Mesendoderm (in vitro differentiated cells): ENCODE data around the gene FANK1.

ENCODE experiments used
- DNase-seq: peaks from one replicate; pipeline ENCODE4 v3.0.0; 2013
- H2AK5ac ChIP-seq: 2 replicates; pipeline ENCODE4 v1.6.1; 2013; ENCODE audit warnings: low read length, inconsistent platforms
- H2BK120ac ChIP-seq: 2 replicates; pipeline ENCODE4 v1.6.1; 2013; ENCODE audit warnings: low read depth, mild to moderate bottlenecking, low read length, moderate library complexity, mixed read lengths
- H2BK15ac ChIP-seq: replicated peaks from 2 replicates; pipeline ENCODE4 v1.6.1; 2013; ENCODE audit warnings: low read depth, mild to moderate bottlenecking, moderate library complexity
- H2BK5ac ChIP-seq: 2 replicates; pipeline ENCODE4 v1.6.1; 2013; ENCODE audit warnings: low read length, inconsistent platforms
- H3K18ac ChIP-seq: 2 replicates; pipeline ENCODE4 v1.6.1; 2013; ENCODE audit warnings: mild to moderate bottlenecking, low read length, mixed read lengths
- H3K23ac ChIP-seq: one replicate; pipeline ENCODE4 v1.6.1; 2013; ENCODE audit warnings: low read length
- H3K27ac ChIP-seq: 2 replicates; pipeline ENCODE4 v1.5.1; 2013; ENCODE audit warnings: low read depth, mild to moderate bottlenecking, inconsistent platforms, low read length, moderate library complexity
- H3K27me3 ChIP-seq: 2 replicates; pipeline ENCODE4 v1.6.1; 2013; ENCODE audit warnings: low read length, control low read depth, mild to moderate bottlenecking, inconsistent platforms; ENCODE audit not compliant: insufficient read depth, poor library complexity
- H3K36me3 ChIP-seq: 2 replicates; pipeline ENCODE4 v1.6.1; 2013; ENCODE audit warnings: low read length, inconsistent platforms; ENCODE audit not compliant: control insufficient read depth, insufficient read depth
- H3K4ac ChIP-seq: one replicate; pipeline ENCODE4 v1.6.1; 2013; ENCODE audit warnings: low read depth, mild to moderate bottlenecking, low read length, moderate library complexity
- H3K4me1 ChIP-seq: 2 replicates; pipeline ENCODE4 v1.6.1; 2013; ENCODE audit warnings: low read depth, low read length, inconsistent platforms; ENCODE audit not compliant: control insufficient read depth
- H3K4me2 ChIP-seq: 2 replicates; pipeline ENCODE4 v1.6.1; 2013; ENCODE audit warnings: low read length
- H3K4me3 ChIP-seq: 2 replicates; pipeline ENCODE4 v1.5.1; 2013; ENCODE audit warnings: mild to moderate bottlenecking, low read length
- H3K56ac ChIP-seq: one replicate; pipeline ENCODE4 v1.6.1; 2013; ENCODE audit warnings: low read length
- H3K79me1 ChIP-seq: 2 replicates; pipeline ENCODE4 v1.6.1; 2013; ENCODE audit warnings: low read length, inconsistent platforms
- H3K79me2 ChIP-seq: 2 replicates; pipeline ENCODE4 v1.6.1; 2013; ENCODE audit warnings: mild to moderate bottlenecking, low read length; ENCODE audit not compliant: control insufficient read depth, insufficient read depth
- H3K9ac ChIP-seq: 2 replicates; pipeline ENCODE4 v1.6.1; 2013; ENCODE audit warnings: low read length, inconsistent platforms
- H4K5ac ChIP-seq: one replicate; pipeline ENCODE4 v1.6.1; 2013; ENCODE audit warnings: low read length
- H4K8ac ChIP-seq: one replicate; pipeline ENCODE4 v1.6.1; 2013; ENCODE audit warnings: low read depth, mild to moderate bottlenecking, control low read depth, low read length, moderate library complexity
- WGBS: extraction: QIAGEN DNeasy Blood & Tissue Kit; methylation state at CpG from one replicate; pipeline ENCODE4 v1.1.7; 2013; ENCODE audit warnings: low lambda C conversion rate, missing lambda C conversion rate; ENCODE audit not compliant: insufficient coverage; ENCODE audit errors: extremely low coverage; 5-methylcytosine and 5-hydroxymethylcytosine counted together

The FANK1 gene

DNA sequence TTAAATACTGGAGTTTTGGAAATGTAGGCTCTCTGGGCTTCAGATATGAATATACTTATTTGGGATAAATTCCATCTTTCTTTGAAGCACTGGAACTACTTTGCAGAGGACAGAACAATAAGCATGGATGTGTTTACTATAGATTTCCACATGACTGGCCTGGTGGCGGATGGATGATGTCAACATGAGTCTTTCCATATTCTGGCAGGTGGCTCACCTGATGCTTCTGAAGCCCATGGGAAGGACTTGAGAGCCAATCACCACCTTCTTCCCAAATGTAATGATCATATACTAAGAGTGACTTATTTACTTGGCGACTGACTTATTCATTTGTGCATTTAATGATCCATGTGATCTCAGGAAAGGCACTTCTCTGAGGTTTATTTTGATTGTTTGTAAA is 110.5 kb downstream of the FANK1 start:
- no peak overlapping the region for H3K18ac ChIP-seq

DNA sequence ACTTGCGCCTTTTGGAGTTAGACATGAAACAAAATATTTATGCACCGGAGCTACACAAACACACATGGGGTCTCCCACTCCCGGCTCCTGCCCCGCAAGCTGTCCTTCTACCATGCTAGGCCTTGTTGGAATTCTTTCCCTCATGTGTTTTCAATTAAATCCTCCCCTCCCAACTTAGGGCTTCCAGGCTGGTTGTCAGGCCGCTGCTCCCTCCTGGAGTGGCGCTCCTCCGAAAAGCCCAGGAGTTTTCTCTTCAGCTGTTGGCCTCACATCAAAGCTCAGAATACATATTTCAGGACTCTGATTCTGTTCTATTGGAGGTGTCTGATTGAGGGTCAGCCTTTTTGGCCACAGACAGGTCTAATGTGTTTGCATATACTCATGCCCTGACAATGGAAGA is 113.3 kb downstream of the FANK1 start:
- no peaks in the 10 kb centered on the region for H3K4me1 ChIP-seq
- H2AK5ac ChIP-seq = no peak overlapping the region
- no peak overlapping the region for H2BK120ac ChIP-seq
- no peaks in the 10 kb centered on the region for H3K79me1 ChIP-seq
- no peak overlapping the region for H3K56ac ChIP-seq
- no peaks in the 10 kb centered on the region for H3K36me3 ChIP-seq
- H2BK5ac ChIP-seq = no peak overlapping the region
- no peak overlapping the region for H3K4me3 ChIP-seq
- no peaks in the 10 kb centered on the region for H3K79me2 ChIP-seq
- no CpG with 5 or more reads among the region's 7 CpGs for WGBS
- H3K27ac ChIP-seq = no peak overlapping the region
- no peak overlapping the region for H3K18ac ChIP-seq
- no peaks in the 10 kb centered on the region for H3K27me3 ChIP-seq
- no peak overlapping the region for H4K5ac ChIP-seq
- H4K8ac ChIP-seq = no peak overlapping the region
- H3K9ac ChIP-seq = no peak overlapping the region
- H3K23ac ChIP-seq = no peak overlapping the region
- no peak for DNase-seq
- no peak overlapping the region for H3K4me2 ChIP-seq
- H3K4ac ChIP-seq = no peak overlapping the region
- no peak overlapping the region for H2BK15ac ChIP-seq

More for the DNA sequence above, 110.5 kb downstream of the FANK1 start:
- no peak overlapping the region for H3K27ac ChIP-seq
- H3K23ac ChIP-seq = no peak overlapping the region
- H2BK5ac ChIP-seq = no peak overlapping the region
- no peak overlapping the region for H3K4me2 ChIP-seq
- H3K79me1 ChIP-seq = no peaks in the 10 kb centered on the region
- H3K9ac ChIP-seq = no peak overlapping the region
- H3K4me1 ChIP-seq = no peaks in the 10 kb centered on the region
- no peaks in the 10 kb centered on the region for H3K27me3 ChIP-seq
- WGBS = no CpG with 5 or more reads among the region's 2 CpGs
- H2BK15ac ChIP-seq = no peak overlapping the region
- no peak overlapping the region for H4K8ac ChIP-seq
- no peak overlapping the region for H3K4me3 ChIP-seq
- no peaks in the 10 kb centered on the region for H3K79me2 ChIP-seq
- no peak overlapping the region for H4K5ac ChIP-seq
- no peaks in the 10 kb centered on the region for H3K36me3 ChIP-seq
- H3K4ac ChIP-seq = no peak overlapping the region
- no peak overlapping the region for H2BK120ac ChIP-seq
- DNase-seq = no peak
- no peak overlapping the region for H3K56ac ChIP-seq
- no peak overlapping the region for H2AK5ac ChIP-seq

DNA sequence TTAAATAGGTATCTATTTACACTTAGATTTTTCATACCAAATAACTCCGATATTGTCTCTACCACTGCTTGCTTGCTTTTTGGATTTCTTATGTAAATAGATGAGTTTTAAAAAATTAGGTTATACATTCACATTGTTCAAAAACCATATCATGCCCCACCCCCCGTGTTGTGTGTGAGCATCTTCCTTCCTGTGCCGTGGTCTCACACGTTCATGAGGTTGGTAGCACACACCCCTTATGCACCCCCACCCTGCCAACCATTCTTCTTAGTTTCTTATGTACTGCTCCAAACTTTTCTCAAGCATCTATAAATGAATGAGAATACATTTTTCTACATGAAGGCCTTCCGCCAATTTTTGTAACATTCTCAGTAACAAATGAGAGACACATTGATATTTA is 115.6 kb downstream of the FANK1 start:
- Histone ChIP-seq H3K9ac (no peak overlapping the region), H3K23ac (no peak overlapping the region), H3K4ac (no peak overlapping the region), H2BK5ac (no peak overlapping the region), H3K4me2 (no peak overlapping the region), H3K79me1 (no peaks in the 10 kb centered on the region), H4K5ac (no peak overlapping the region), H3K27ac (no peak overlapping the region), H3K18ac (no peak overlapping the region), H2AK5ac (no peak overlapping the region), H3K4me1 (no peaks in the 10 kb centered on the region), H3K56ac (no peak overlapping the region), H4K8ac (no peak overlapping the region), H3K79me2 (no peaks in the 10 kb centered on the region), H3K36me3 (no peaks in the 10 kb centered on the region), H2BK15ac (no peak overlapping the region), H3K4me3 (no peak overlapping the region), H2BK120ac (no peak overlapping the region), H3K27me3 (no peaks in the 10 kb centered on the region)
- no CpG with 5 or more reads among the region's 5 CpGs for WGBS
- DNase-seq = no peak

DNA sequence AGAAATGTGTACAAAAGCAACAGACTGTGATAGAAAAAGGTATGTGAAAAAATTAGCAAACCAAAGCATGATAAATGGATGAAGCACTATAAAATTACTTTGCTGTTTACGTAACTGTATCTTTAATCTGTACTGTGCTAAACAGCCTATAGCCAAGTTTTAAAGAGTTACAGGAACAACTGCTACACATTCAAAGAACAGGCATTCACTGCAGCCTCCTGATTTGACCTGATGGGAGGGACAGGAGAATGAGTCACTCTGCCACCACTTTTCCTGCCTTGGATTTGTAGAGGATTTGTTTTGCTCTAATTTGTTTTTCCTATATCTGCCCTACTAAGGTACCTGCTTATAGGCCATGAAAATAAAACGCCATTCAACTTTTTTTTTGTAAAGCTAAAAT is 116.1 kb downstream of the FANK1 start:
- H3K27ac ChIP-seq = no peak overlapping the region
- no peaks in the 10 kb centered on the region for H3K79me2 ChIP-seq
- H2BK15ac ChIP-seq = no peak overlapping the region
- no peak overlapping the region for H3K4me3 ChIP-seq
- H3K4ac ChIP-seq = no peak overlapping the region
- no peak overlapping the region for H3K9ac ChIP-seq
- no peaks in the 10 kb centered on the region for H3K27me3 ChIP-seq
- H4K5ac ChIP-seq = no peak overlapping the region
- H3K23ac ChIP-seq = no peak overlapping the region
- no peak overlapping the region for H2BK5ac ChIP-seq
- no peaks in the 10 kb centered on the region for H3K4me1 ChIP-seq
- no CpG with 5 or more reads among the region's 2 CpGs for WGBS
- DNase-seq = no peak
- H3K4me2 ChIP-seq = no peak overlapping the region
- H2BK120ac ChIP-seq = no peak overlapping the region
- H3K36me3 ChIP-seq = no peaks in the 10 kb centered on the region
- no peak overlapping the region for H3K56ac ChIP-seq
- no peaks in the 10 kb centered on the region for H3K79me1 ChIP-seq
- no peak overlapping the region for H3K18ac ChIP-seq
- no peak overlapping the region for H4K8ac ChIP-seq
- no peak overlapping the region for H2AK5ac ChIP-seq

DNA sequence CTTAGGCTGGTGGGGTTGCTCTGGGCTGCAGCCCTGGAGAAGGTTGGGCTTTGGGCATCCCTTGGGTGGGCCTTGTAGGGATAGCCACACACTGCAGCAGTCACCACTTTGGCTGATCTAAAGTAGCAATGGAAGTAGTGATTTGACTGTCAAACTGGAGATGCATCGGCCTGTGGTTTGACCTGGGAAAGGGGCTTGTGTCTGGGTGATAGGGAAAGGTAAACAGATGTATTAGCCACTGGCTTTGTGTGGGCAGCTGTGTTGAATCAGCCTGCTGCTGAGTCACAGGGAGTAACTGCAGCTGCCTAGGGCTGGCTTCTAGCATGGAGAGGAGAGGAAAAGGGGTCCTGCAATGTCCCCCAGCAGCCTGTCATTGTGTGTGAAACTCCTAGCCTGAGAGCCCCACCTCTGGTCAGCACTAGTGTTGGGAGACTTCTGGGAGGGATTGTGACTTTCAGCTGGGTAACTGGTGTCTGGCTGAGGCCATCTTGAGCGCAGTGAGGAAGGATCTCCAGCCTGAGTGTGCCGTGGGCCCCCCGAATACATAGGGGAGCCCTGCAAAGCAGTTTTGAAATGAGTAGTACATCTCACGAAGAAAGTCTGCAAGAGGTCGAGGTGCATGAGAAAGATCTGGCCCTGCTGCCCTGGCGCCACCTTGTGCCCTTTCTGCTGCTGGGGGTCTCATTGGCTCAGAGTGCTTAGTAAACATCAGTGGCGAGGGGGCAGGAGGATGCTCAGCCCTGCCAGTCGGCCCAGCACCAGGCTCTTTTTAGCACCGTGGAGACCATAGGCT is 117.3 kb downstream of the FANK1 start:
- DNase-seq = peak; percentile 37
- H2BK5ac ChIP-seq = no peak overlapping the region
- no peak overlapping the region for H3K4me3 ChIP-seq
- H3K23ac ChIP-seq = no peak overlapping the region
- H3K27me3 ChIP-seq = no peaks in the 10 kb centered on the region
- H3K79me1 ChIP-seq = no peaks in the 10 kb centered on the region
- H4K5ac ChIP-seq = no peak overlapping the region
- WGBS = no CpG with 5 or more reads among the region's 10 CpGs
- no peak overlapping the region for H3K9ac ChIP-seq
- H3K4ac ChIP-seq = no peak overlapping the region
- H2BK120ac ChIP-seq = no peak overlapping the region
- H3K56ac ChIP-seq = no peak overlapping the region
- no peak overlapping the region for H2BK15ac ChIP-seq
- H3K18ac ChIP-seq = no peak overlapping the region
- H3K36me3 ChIP-seq = no peaks in the 10 kb centered on the region
- H3K4me1 ChIP-seq = no peaks in the 10 kb centered on the region
- no peak overlapping the region for H4K8ac ChIP-seq
- no peaks in the 10 kb centered on the region for H3K79me2 ChIP-seq
- H3K4me2 ChIP-seq = no peak overlapping the region
- no peak overlapping the region for H2AK5ac ChIP-seq
- H3K27ac ChIP-seq = no peak overlapping the region

DNA sequence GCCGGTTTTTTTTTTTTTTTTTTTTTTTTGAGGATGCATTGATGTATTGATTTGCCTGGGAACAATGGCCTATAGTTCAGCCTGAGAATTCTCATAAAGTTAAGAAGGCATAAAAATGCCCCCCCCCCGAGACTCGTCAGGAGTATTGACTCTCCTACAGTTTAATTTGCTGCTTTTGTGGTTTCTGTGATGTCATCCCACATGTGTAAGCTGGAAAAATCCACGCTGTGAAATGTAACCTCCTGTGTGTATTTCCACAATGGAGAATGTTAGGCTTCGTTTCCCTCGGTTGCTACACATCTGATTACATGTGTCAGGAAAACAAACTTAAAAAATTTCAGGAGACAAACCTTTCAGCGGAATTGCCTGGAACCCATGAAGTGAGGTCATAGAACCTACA is 117.9 kb downstream of the FANK1 start:
- Histone ChIP-seq H3K36me3 (no peaks in the 10 kb centered on the region), H3K18ac (no peak overlapping the region), H3K23ac (no peak overlapping the region), H3K4me1 (no peaks in the 10 kb centered on the region), H3K4me2 (no peak overlapping the region), H3K27me3 (no peaks in the 10 kb centered on the region), H3K4ac (no peak overlapping the region), H3K79me2 (no peaks in the 10 kb centered on the region), H4K8ac (no peak overlapping the region), H4K5ac (no peak overlapping the region), H3K4me3 (no peak overlapping the region), H3K9ac (no peak overlapping the region), H2AK5ac (no peak overlapping the region), H3K27ac (no peak overlapping the region), H3K79me1 (no peaks in the 10 kb centered on the region), H2BK120ac (no peak overlapping the region), H3K56ac (no peak overlapping the region), H2BK5ac (no peak overlapping the region), H2BK15ac (no peak overlapping the region)
- no peak for DNase-seq
- no CpG with 5 or more reads among the region's 7 CpGs for WGBS
